ENCODE measurements around the gene IL4R.

Gene IL4R

GRCh38 chr16:27384425-27384824, 70.7 kb downstream of the IL4R start:
- TF ChIP-seq, protein P1, sequence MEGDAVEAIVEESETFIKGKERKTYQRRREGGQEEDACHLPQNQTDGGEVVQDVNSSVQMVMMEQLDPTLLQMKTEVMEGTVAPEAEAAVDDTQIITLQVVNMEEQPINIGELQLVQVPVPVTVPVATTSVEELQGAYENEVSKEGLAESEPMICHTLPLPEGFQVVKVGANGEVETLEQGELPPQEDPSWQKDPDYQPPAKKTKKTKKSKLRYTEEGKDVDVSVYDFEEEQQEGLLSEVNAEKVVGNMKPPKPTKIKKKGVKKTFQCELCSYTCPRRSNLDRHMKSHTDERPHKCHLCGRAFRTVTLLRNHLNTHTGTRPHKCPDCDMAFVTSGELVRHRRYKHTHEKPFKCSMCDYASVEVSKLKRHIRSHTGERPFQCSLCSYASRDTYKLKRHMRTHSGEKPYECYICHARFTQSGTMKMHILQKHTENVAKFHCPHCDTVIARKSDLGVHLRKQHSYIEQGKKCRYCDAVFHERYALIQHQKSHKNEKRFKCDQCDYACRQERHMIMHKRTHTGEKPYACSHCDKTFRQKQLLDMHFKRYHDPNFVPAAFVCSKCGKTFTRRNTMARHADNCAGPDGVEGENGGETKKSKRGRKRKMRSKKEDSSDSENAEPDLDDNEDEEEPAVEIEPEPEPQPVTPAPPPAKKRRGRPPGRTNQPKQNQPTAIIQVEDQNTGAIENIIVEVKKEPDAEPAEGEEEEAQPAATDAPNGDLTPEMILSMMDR (IDR thresholded peaks at IDR 0.05; ENCODE audit: insufficient read depth, low read length, missing control alignments), result no peak
- DNase-seq (ENCODE audit: low read depth, low spot score), result no peak
- CTCF ChIA-PET, result interaction anchor here (1.2 to 1.5 kb wide), 2 partner anchors 9 to 16 kb away, joined by 3 to 7 read pairs; no protein-coding TSS in a partner anchor
- H3K4me3 ChIP-seq (ENCODE audit: low read depth, low read length), result no peak overlapping the region
- POLR2A ChIA-PET, result no interaction called here

DNA sequence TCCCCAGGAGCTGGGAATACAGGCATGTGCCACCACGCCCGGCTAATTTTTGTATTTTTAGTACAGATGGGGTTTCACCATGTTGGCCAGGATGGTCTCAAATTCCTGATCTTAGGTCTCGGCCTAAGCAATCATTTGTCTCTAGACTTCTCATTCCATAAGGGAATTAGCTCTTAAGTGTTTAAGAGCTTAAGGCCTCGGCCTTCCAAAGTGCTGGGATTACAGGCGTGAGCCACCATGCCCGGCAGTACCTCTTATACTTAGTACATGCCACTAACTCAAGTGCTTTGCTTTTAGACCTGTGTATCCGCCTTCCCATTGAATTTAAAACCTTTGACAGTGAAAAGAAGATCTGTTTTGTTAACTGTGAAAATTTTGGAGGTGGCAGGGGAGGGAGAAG, 71.6 kb downstream of the IL4R start:
- DNase-seq (ENCODE audit: low read depth, low spot score), result no peak
- ChIA-PET CTCF (no interaction called here), POLR2A (no interaction called here)
- H3K4me3 ChIP-seq (ENCODE audit: low read depth, low read length), result no peak overlapping the region
- TF ChIP-seq, protein P1 (IDR thresholded peaks at IDR 0.05; ENCODE audit: insufficient read depth, low read length, missing control alignments), result no peak

DNA sequence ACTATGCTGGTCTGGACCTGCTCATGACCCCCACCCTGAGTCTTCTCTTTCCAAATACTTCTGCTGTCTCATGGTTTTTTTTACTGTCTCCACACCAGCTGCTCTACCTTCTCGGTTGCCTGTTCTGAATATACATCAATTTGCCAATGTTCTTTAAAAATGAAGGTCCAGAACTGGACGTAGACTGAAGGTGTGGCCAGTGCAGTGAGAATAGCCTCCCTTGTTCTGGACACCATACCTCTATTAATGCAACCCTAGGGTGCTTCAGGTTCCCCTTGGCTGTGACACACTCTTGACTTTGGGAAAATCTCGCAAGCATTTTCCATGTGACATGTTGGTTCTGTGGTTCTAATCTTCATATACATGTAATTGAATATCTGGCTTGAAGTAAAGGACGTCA, 72.9 kb downstream of the IL4R start:
- POLR2A ChIA-PET, result no interaction called here
- H3K4me3 ChIP-seq (ENCODE audit: low read depth, low read length), result no peak overlapping the region
- TF ChIP-seq, protein P1 (IDR thresholded peaks at IDR 0.05; ENCODE audit: insufficient read depth, low read length, missing control alignments), result no peak
- CTCF ChIA-PET, result interaction anchor here (2.2 to 2.7 kb wide), 2 partner anchors 19 to 152 kb away, joined by 6 read pairs; no protein-coding TSS in a partner anchor
- DNase-seq (ENCODE audit: low read depth, low spot score), result no peak

- DNase-seq (ENCODE audit: low read depth, low spot score), result no peak
- TF ChIP-seq, protein P1 (IDR thresholded peaks at IDR 0.05; ENCODE audit: insufficient read depth, low read length, missing control alignments), result no peak
- no peak overlapping the region for H3K4me3 ChIP-seq (ENCODE audit: low read depth, low read length)
- ChIA-PET CTCF (interaction anchor here (0.8 to 2.7 kb wide), 4 partner anchors 20 to 233 kb away, joined by 3 to 6 read pairs (median 5); no protein-coding TSS in a partner anchor), POLR2A (no interaction called here)
Observed at GRCh38 chr16:27387724-27388123, 74.0 kb downstream of the IL4R start.

DNA sequence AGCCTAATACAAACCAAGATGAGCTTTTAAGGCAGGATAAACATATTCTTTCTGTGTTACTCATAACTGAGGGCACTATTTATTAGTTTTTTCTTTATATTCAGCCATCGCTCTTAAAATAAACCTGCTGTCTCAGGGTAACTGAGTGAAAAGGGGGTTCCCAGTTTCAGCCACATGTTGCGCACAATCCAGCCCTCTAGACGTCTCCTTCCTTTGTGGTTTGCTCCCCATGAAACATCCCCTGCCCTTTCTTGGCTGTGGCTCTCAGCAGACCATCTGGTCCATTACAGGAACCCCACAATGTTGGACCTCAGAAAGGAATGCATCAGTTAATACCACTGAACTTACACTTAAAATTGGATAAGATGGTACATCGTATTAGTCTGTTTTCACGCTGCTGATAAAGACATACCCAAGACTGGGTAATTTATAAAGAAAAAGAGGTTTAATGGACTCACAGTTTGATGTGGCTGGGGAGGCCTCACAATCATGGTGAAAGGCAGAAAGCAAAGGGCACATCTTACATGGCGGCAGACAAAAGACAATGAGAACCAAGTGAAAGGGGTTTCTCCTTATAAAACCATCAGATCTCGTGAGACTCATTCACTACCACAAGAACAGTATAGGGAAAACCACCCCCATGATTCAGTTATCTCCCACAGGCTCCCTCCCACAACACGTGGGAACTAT, 75.6 kb downstream of the IL4R start:
- CTCF ChIA-PET, result interaction anchor here (0.8 to 2.7 kb wide), 4 partner anchors 10 to 21 kb away, joined by 3 to 6 read pairs (median 5); no protein-coding TSS in a partner anchor
- no peak overlapping the region for H3K4me3 ChIP-seq (ENCODE audit: low read depth, low read length)
- POLR2A ChIA-PET, result no interaction called here
- TF ChIP-seq, protein P1 (IDR thresholded peaks at IDR 0.05; ENCODE audit: insufficient read depth, low read length, missing control alignments), result no peak
- no peak for DNase-seq (ENCODE audit: low read depth, low spot score)

GRCh38 chr16:27390151-27390550, 76.4 kb downstream of the IL4R start:
- no peak overlapping the region for H3K4me3 ChIP-seq (ENCODE audit: low read depth, low read length)
- CTCF ChIA-PET, result interaction anchor here (0.8 to 1.5 kb wide), 2 partner anchors 9 to 10 kb away, joined by 3 to 4 read pairs; no protein-coding TSS in a partner anchor
- TF ChIP-seq, protein P1 (IDR thresholded peaks at IDR 0.05; ENCODE audit: insufficient read depth, low read length, missing control alignments), result no peak
- no peak for DNase-seq (ENCODE audit: low read depth, low spot score)
- POLR2A ChIA-PET, result no interaction called here
